Measurements from ENCODE around the gene UNKL.
"Not testable (repeated sequence)": the region's sequence is repeated elsewhere in the genome, so short reads cannot be mapped to it uniquely, and the experiment has no call there.

The UNKL gene

DNA sequence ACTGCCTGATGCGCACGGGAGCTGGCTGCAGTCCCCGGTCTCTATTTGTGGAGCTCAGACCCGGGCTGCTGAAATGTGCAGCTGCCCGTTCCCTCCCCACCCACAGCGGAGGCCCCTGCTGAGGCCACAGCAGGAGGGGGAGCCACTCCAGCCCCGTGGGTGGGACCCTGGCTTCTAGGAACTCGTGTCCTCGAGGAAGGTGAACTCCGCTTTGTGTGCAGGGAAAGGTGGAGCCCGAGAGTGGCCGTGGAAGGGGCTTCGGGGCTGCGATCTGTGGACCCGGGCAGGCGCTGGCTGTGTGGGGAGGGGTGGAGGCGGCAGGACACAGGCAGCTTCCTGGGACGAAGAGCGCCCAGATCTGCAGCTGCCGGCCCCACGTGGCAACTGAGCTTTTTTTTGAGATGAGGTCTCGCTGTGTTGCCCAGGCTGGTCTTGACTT, 26.9 kb upstream of the UNKL start (continued):
- no peak for TF ChIP-seq ZNF148 (tag by site-specific recombination; IDR thresholded peaks at IDR 0.05; ENCODE audit: borderline replicate concordance)

DNA sequence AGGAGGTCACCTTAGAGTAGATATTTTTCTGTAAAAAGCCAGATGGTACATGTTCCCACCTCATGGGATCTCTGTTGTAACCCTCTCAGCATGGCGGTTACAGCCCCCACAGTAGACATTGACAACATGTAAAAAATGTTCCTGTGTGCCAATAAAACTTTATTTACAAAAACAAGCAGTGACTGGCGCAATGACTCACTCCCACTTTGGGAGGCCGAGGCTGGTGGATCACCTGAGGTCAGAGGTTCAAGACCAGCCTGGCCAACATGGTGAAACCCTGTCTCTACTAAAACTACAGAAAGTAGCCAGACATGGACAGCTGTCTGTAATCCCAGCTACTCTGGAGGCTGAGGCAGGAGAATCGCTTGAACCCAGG, 25.2 kb upstream of the UNKL start:
- POLR2A ChIA-PET, result interaction anchor here (1.7 kb wide), 1 partner anchor 19 kb away, joined by 5 read pairs; the partner anchor contains the start of gene UQCC4
- H3K27ac ChIP-seq (ENCODE audit: extremely low read depth, low read depth, low read length); H3K4me1 ChIP-seq (ENCODE audit: control insufficient read depth, insufficient read depth, low read length); H3K4me3 ChIP-seq (ENCODE audit: low read depth, low read length); H3K36me3 ChIP-seq (ENCODE audit: control insufficient read depth in 2 of 2, insufficient read depth in 1 of 2, low read length in 2 of 2); H3K9me3 ChIP-seq (ENCODE audit: control insufficient read depth, insufficient read depth, low read depth, low read length); CTCF ChIA-PET: not testable (repeated sequence)
- 0 out of 2 replicates have a peak, but pooled peaks have one; percentile 15 for TF ChIP-seq ZNF394 (tag by site-specific recombination; IDR thresholded peaks at IDR 0.05; ENCODE audit: borderline replicate concordance)
- peak; percentile 52; the same call in 1 of the 2 replicates for TF ChIP-seq ZIC2 (tag by site-specific recombination; IDR thresholded peaks at IDR 0.05)

- H3K4me3 ChIP-seq (ENCODE audit: low read depth, low read length), result no peak overlapping the region
- H3K9me3 ChIP-seq (ENCODE audit: control insufficient read depth, insufficient read depth, low read depth, low read length), result no peaks in the 10 kb centered on the region
- POLR2A ChIA-PET, result interaction anchor here (1.2 to 1.7 kb wide), 2 partner anchors 8 to 19 kb away, joined by 3 to 5 read pairs; partner anchors contain the start of gene UQCC4
- H3K36me3 ChIP-seq (ENCODE audit: control insufficient read depth in 2 of 2, insufficient read depth in 1 of 2, low read length in 2 of 2), result no peaks in the 10 kb centered on the region
- H3K27ac ChIP-seq (ENCODE audit: extremely low read depth, low read depth, low read length), result no peak overlapping the region
- no peaks in the 10 kb centered on the region for H3K4me1 ChIP-seq (ENCODE audit: control insufficient read depth, insufficient read depth, low read length)
- TF ChIP-seq HOXC10 (CRISPR knock-in tag; IDR thresholded peaks at IDR 0.05), result no peak
- CTCF ChIA-PET, result no interaction called here
Observed at GRCh38 chr16:1439058-1439698, 24.7 kb upstream of the UNKL start.

- CTCF ChIA-PET, result interaction anchor here (0.9 kb wide), 1 partner anchor 14 kb away, joined by 3 read pairs; no protein-coding TSS in a partner anchor
- POLR2A ChIA-PET, result interaction anchor here (1.1 to 1.7 kb wide), 3 partner anchors 9 to 718 kb away, joined by 3 to 5 read pairs (median 3); partner anchors contain the start of gene UQCC4
- Histone ChIP-seq H3K27ac (ENCODE audit: extremely low read depth, low read depth, low read length) (no peak overlapping the region), H3K4me3 (ENCODE audit: low read depth, low read length) (no peak overlapping the region), H3K36me3 (ENCODE audit: control insufficient read depth in 2 of 2, insufficient read depth in 1 of 2, low read length in 2 of 2) (no peaks in the 10 kb centered on the region), H3K4me1 (ENCODE audit: control insufficient read depth, insufficient read depth, low read length) (no peaks in the 10 kb centered on the region), H3K9me3 (ENCODE audit: control insufficient read depth, insufficient read depth, low read depth, low read length) (no peaks in the 10 kb centered on the region)
- peak; percentile 15; the same call in 1 of the 2 replicates for TF ChIP-seq GLIS1 (tag by site-specific recombination; IDR thresholded peaks at IDR 0.05)
- TF ChIP-seq ZIC2 (tag by site-specific recombination; IDR thresholded peaks at IDR 0.05), result peak; percentile 61
- no peak for TF ChIP-seq ZNF510 (tag by site-specific recombination; IDR thresholded peaks at IDR 0.05; ENCODE audit: insufficient replicate concordance)
Observed at GRCh38 chr16:1438229-1439057, 23.9 kb upstream of the UNKL start.

GRCh38 chr16:1437606-1438005, 23.1 kb upstream of the UNKL start:
- CTCF ChIA-PET, result interaction anchor here (0.5 to 0.9 kb wide), 2 partner anchors 13 to 188 kb away, joined by 3 read pairs; no protein-coding TSS in a partner anchor
- TF ChIP-seq ZNF341 (tag by site-specific recombination; IDR thresholded peaks at IDR 0.05; ENCODE audit: low read depth) (no peak), ZNF830 (tag by site-specific recombination; IDR thresholded peaks at IDR 0.05; ENCODE audit: low read depth) (no peak), ZNF16 (tag by site-specific recombination; IDR thresholded peaks at IDR 0.05; ENCODE audit: low read depth) (no peak), ZNF600 (tag by site-specific recombination; IDR thresholded peaks at IDR 0.05) (no peak), ZNF2 (tag by site-specific recombination; IDR thresholded peaks at IDR 0.05) (no peak), ZNF311 (tag by site-specific recombination; IDR thresholded peaks at IDR 0.05; ENCODE audit: borderline replicate concordance) (no peak), ZNF354C (tag by site-specific recombination; IDR thresholded peaks at IDR 0.05; ENCODE audit: borderline replicate concordance, low read depth) (no peak), PRDM1 (tag by site-specific recombination; IDR thresholded peaks at IDR 0.05) (no peak), ZNF510 (tag by site-specific recombination; IDR thresholded peaks at IDR 0.05; ENCODE audit: insufficient replicate concordance) (no peak), IKZF3 (tag by site-specific recombination; IDR thresholded peaks at IDR 0.05) (no peak), MEIS1 (CRISPR knock-in tag; IDR thresholded peaks at IDR 0.05; ENCODE audit: borderline replicate concordance) (no peak)
- TF ChIP-seq, protein P1, sequence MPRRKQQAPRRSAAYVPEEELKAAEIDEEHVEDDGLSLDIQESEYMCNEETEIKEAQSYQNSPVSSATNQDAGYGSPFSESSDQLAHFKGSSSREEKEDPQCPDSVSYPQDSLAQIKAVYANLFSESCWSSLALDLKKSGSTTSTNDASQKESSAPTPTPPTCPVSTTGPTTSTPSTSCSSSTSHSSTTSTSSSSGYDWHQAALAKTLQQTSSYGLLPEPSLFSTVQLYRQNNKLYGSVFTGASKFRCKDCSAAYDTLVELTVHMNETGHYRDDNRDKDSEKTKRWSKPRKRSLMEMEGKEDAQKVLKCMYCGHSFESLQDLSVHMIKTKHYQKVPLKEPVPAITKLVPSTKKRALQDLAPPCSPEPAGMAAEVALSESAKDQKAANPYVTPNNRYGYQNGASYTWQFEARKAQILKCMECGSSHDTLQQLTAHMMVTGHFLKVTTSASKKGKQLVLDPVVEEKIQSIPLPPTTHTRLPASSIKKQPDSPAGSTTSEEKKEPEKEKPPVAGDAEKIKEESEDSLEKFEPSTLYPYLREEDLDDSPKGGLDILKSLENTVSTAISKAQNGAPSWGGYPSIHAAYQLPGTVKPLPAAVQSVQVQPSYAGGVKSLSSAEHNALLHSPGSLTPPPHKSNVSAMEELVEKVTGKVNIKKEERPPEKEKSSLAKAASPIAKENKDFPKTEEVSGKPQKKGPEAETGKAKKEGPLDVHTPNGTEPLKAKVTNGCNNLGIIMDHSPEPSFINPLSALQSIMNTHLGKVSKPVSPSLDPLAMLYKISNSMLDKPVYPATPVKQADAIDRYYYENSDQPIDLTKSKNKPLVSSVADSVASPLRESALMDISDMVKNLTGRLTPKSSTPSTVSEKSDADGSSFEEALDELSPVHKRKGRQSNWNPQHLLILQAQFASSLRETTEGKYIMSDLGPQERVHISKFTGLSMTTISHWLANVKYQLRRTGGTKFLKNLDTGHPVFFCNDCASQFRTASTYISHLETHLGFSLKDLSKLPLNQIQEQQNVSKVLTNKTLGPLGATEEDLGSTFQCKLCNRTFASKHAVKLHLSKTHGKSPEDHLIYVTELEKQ (tag by site-specific recombination; IDR thresholded peaks at IDR 0.05; ENCODE audit: borderline replicate concordance), result no peak

More at GRCh38 chr16:1437606-1438005, 23.1 kb upstream of the UNKL start:
- H3K4me3 ChIP-seq (ENCODE audit: low read depth, low read length), result no peak overlapping the region
- no peaks in the 10 kb centered on the region for H3K36me3 ChIP-seq (ENCODE audit: control insufficient read depth in 2 of 2, insufficient read depth in 1 of 2, low read length in 2 of 2)
- H3K27ac ChIP-seq (ENCODE audit: extremely low read depth, low read depth, low read length), result no peak overlapping the region
- H3K9me3 ChIP-seq (ENCODE audit: control insufficient read depth, insufficient read depth, low read depth, low read length), result no peaks in the 10 kb centered on the region
- POLR2A ChIA-PET, result interaction anchor here (1.1 kb wide), 1 partner anchor 717 kb away, joined by 3 read pairs; no protein-coding TSS in a partner anchor
- no peaks in the 10 kb centered on the region for H3K4me1 ChIP-seq (ENCODE audit: control insufficient read depth, insufficient read depth, low read length)
